Spleen (tissue), 13 donors: ENCODE results near the gene PHOSPHO1. TPM values are rescaled to one million over a fixed set of nuclear protein-coding genes. Genes with fewer than 3 reads are reported as not detected.
"Not testable (repeated sequence)": the region's sequence is repeated elsewhere in the genome, so short reads cannot be mapped to it uniquely, and the experiment has no call there.

Source experiments
- DNase-seq: peaks from one replicate; pipeline ENCODE4 v3.0.0-alpha.2; 2020
- H3K27ac ChIP-seq, 8 donors: fragments of 200-600 bp; sonication (generic) in 7 of 8; 1 replicate in 4 of 8; 2 replicates in 4 of 8; pipeline versions ENCODE4 v1.5.0 to v1.8.0; 2016 to 2021; ENCODE audit warnings: inconsistent platforms in 4 of 8, mild to moderate bottlenecking in 4 of 8, moderate library complexity in 1 of 8
- H3K27me3 ChIP-seq, 7 donors: fragments of 200-600 bp; sonication (generic) in 6 of 7; replicated peaks in 1 of 7; 1 replicate in 4 of 7; 2 replicates in 3 of 7; pipeline versions ENCODE4 v1.5.0 to v1.8.0; 2016 to 2021; ENCODE audit warnings: inconsistent platforms in 3 of 7, mild to moderate bottlenecking in 1 of 7
- H3K36me3 ChIP-seq, 6 donors: fragments of 200-600 bp; sonication (generic) in 5 of 6; 1 replicate in 4 of 6; 2 replicates in 2 of 6; pipeline versions ENCODE4 v1.5.0 to v1.8.0; 2016 to 2021; ENCODE audit warnings: inconsistent platforms in 2 of 6
- H3K4me1 ChIP-seq, 6 donors: fragments of 200-600 bp; sonication (generic) in 5 of 6; 1 replicate in 3 of 6; 2 replicates in 3 of 6; pipeline versions ENCODE4 v1.5.0 to v1.8.0; 2016 to 2021; ENCODE audit warnings: inconsistent platforms in 3 of 6
- H3K4me3 ChIP-seq, 8 donors: fragments of 200-600 bp; sonication (generic) in 7 of 8; 1 replicate in 4 of 8; 2 replicates in 4 of 8; pipeline versions ENCODE4 v1.5.0 to v1.8.0; 2016 to 2021; ENCODE audit warnings: inconsistent platforms in 4 of 8, mild to moderate bottlenecking in 4 of 8, moderate library complexity in 2 of 8
- H3K9me3 ChIP-seq, 8 donors: fragments of 200-600 bp; sonication (generic) in 7 of 8; 1 replicate in 4 of 8; 2 replicates in 4 of 8; pipeline versions ENCODE4 v1.5.0 to v1.8.0; 2016 to 2021; ENCODE audit warnings: inconsistent platforms in 4 of 8
- CTCF ChIP-seq, 11 experiments: fragments of 200-600 bp in 7 of 11; fragments of 450-650 bp in 4 of 11; sonication (generic) in 4 of 11; IDR thresholded peaks in 8 of 11; conservative IDR thresholded peaks in 3 of 11; 1 replicate in 7 of 11; 2 replicates in 4 of 11; pipeline versions ENCODE4 v1.4.0 to v1.8.0; 2016 to 2021; ENCODE audit warnings: antibody characterized with exemption in 11 of 11, inconsistent platforms in 4 of 11, mild to moderate bottlenecking in 1 of 11
- POLR2A ChIP-seq, 3 donors: fragments of 450-650 bp; IDR thresholded peaks; one replicate each; pipeline ENCODE4 v1.5.1; 2017; ENCODE audit warnings: antibody characterized with exemption in 3 of 3, mild to moderate bottlenecking in 1 of 3
- POLR2AphosphoS5 ChIP-seq, 3 donors: sonication (generic); formaldehyde crosslinking; IDR thresholded peaks; one replicate each; pipeline ENCODE4 v1.5.1; 2017; ENCODE audit warnings: antibody characterized with exemption in 3 of 3
- WGBS, 5 donors: extraction: QIAGEN DNeasy Blood & Tissue Kit in 3 of 5; methylation state at CpG; one replicate each; pipeline versions ENCODE4 v1.1.5 to v1.1.7; 2013 to 2018; 5-methylcytosine and 5-hydroxymethylcytosine counted together
- intact Hi-C: fragments of 100-400 bp; cut with DNase I; formaldehyde crosslinking; loops from one replicate; pipeline ENCODE4 v1.15.0; 2023; ENCODE audit warnings: low total_unique reads
- long read RNA-seq, 2 donors: transcript quantifications; one replicate each; lab custom pipeline, GENCODE V29; 2026
- polyA plus RNA-seq, 3 donors: library from polyadenylated mRNA; stranded (reverse); fragments of 200-250 nt; gene quantifications; one replicate each; pipeline ENCODE4 v1.2.1, GENCODE V29; 2013
- total RNA-seq, 7 donors: library from RNA; depleted of rRNA in 3 of 7; stranded (reverse); fragments of >200 nt in 3 of 7; fragmentation: NEBNext Ultra II Directional in 4 of 7; extraction: Animal tissue kit (Norgen Biotek cat#: 25700) in 4 of 7; gene quantifications; one replicate each; pipeline versions ENCODE4 v1.1.0 to v1.2.1, GENCODE V29; 2016 to 2021
- donor health status: healthy with polysubstance abuse.
- donor health status: DM: no; HTN: no; CAD: no; lungs with moderate emphysema.
- donor health status: DM: no; HTN: no; CAD: no.
- donor health status: Bipolar disorder and iron deficiency.
- donor health status: healthy.
- donor health status: DM: no; HTN: no; CAD: no.
- donor health status: DM: yes; HTN: yes; CAD: no.

Gene PHOSPHO1
- total RNA-seq (10 to 100 TPM in 2 of 7 donors, 1 to 10 TPM in 5; 1.5 to 12.2 (median 6.9) TPM), polyA plus RNA-seq (1 to 10 TPM in 1 of 3 donors, under 1 TPM in 2; 0.80 to 2.1 (median 0.96) TPM)
- long read RNA-seq, donor 1, transcript PHOSPHO1-202 (3 exons, 2,173 nt), result major isoform, 21 of 27 reads
- long read RNA-seq, donor 1, transcript PHOSPHO1-201 (3 exons, 1,816 nt), result minor isoform, 6 of 27 reads
- long read RNA-seq, donor 1, partial matches to known transcripts, result 0 of 27 reads
- long read RNA-seq, donor 1, other reads (novel, unspliced or antisense), result 0 of 27 reads
- long read RNA-seq, donor 2, transcript PHOSPHO1-202 (3 exons, 2,173 nt), result major isoform, 13 of 25 reads
- long read RNA-seq, donor 2, transcript PHOSPHO1-201 (3 exons, 1,816 nt), result minor isoform, 12 of 25 reads
- long read RNA-seq, donor 2, partial matches to known transcripts, result 0 of 25 reads
- long read RNA-seq, donor 2, other reads (novel, unspliced or antisense), result 0 of 25 reads

- H3K27ac ChIP-seq, result peak within 1 kb of the TSS in 7 of 8 donors; percentile 55 to 92 (median 74)
- peaks cover 0 to 12% (median 0%) of the 10 kb centered on the region in 6 donors for H3K36me3 ChIP-seq
- peak within 1 kb of the TSS; percentile 52 to 78 (median 62) for H3K4me3 ChIP-seq
- H3K27me3 ChIP-seq, result peaks cover 0 to 19% (median 0%) of the 10 kb centered on the region in 7 donors
- intact Hi-C loops, result no loop called here
- peaks cover 14 to 79% (median 34%) of the 10 kb centered on the region in 6 donors for H3K4me1 ChIP-seq
- TF ChIP-seq CTCF (IDR thresholded peaks at IDR 0.05 in 8 of 11, conservative IDR thresholded peaks at IDR 0.05 in 3 of 11) (peak in 3 of 11 experiments; percentile 15 to 45 (median 25)), POLR2AphosphoS5 (IDR thresholded peaks at IDR 0.05) (peak; percentile 87 to 92 (median 90)), POLR2A (IDR thresholded peaks at IDR 0.05) (no peak)
- WGBS, 5 donors, result 3 to 6% (median 5%) methylated on average over 32 to 58 of the region's 58 CpGs
- H3K9me3 ChIP-seq, result no peaks in the 10 kb centered on the region
- DNase-seq, result peak; percentile 98
Observed at GRCh38 chr17:49230636-49231562, at the start of gene PHOSPHO1. Gene PHOSPHO1 (minus strand): TSS chr17:49230787. CDS start chr17:49226691, 4,096 bp downstream.

GRCh38 chr17:49280061-49280460 lies 49.5 kb upstream of the PHOSPHO1 start:
- Histone ChIP-seq H3K4me3 (no peak overlapping the region), H3K27me3 (no peaks in the 10 kb centered on the region), H3K9me3 (peaks cover 0 to 5% (median 0%) of the 10 kb centered on the region in 8 donors), H3K27ac (no peak overlapping the region), H3K4me1 (no peaks in the 10 kb centered on the region), H3K36me3 (no peaks in the 10 kb centered on the region)
- TF ChIP-seq POLR2AphosphoS5 (IDR thresholded peaks at IDR 0.05) (no peak), CTCF (IDR thresholded peaks at IDR 0.05 in 8 of 11, conservative IDR thresholded peaks at IDR 0.05 in 3 of 11) (no peak), POLR2A (IDR thresholded peaks at IDR 0.05) (no peak)
- intact Hi-C loops, result no loop called here
- DNase-seq, result no peak
- WGBS, 5 donors, result 76 to 92% (median 83%) methylated on average over 5 of the region's 5 CpGs

GRCh38 chr17:49279263-49280015 lies 48.9 kb upstream of the PHOSPHO1 start:
- H3K27ac ChIP-seq, H3K9me3 ChIP-seq, H3K4me1 ChIP-seq, DNase-seq, H3K4me3 ChIP-seq, intact Hi-C loops, H3K27me3 ChIP-seq, H3K36me3 ChIP-seq: not testable (repeated sequence)
- 88 to 95% (median 93%) methylated on average over 10 to 11 of the region's 11 CpGs for WGBS, 5 donors

- Histone ChIP-seq H3K27ac (no peak overlapping the region), H3K9me3 (peaks cover 0 to 5% (median 0%) of the 10 kb centered on the region in 8 donors), H3K4me3 (no peak overlapping the region), H3K27me3 (no peaks in the 10 kb centered on the region), H3K36me3 (no peaks in the 10 kb centered on the region), H3K4me1 (no peaks in the 10 kb centered on the region)
- TF ChIP-seq CTCF (IDR thresholded peaks at IDR 0.05 in 8 of 11, conservative IDR thresholded peaks at IDR 0.05 in 3 of 11), result no peak
- DNase-seq, result no peak
- intact Hi-C loops, result no loop called here
- 54 to 69% (median 63%) methylated on average over 3 of the region's 3 CpGs for WGBS, 5 donors
Observed at GRCh38 chr17:49278076-49278475, 47.5 kb upstream of the PHOSPHO1 start.
